Bone marrow (tissue), 2 donors: ENCODE data around the gene KNDC1.

Experiments
- DNase-seq, 2 donors: peaks; one replicate each; lab custom pipeline; 2025; lab: John Stamatoyannopoulos, UW

KNDC1 gene

DNA sequence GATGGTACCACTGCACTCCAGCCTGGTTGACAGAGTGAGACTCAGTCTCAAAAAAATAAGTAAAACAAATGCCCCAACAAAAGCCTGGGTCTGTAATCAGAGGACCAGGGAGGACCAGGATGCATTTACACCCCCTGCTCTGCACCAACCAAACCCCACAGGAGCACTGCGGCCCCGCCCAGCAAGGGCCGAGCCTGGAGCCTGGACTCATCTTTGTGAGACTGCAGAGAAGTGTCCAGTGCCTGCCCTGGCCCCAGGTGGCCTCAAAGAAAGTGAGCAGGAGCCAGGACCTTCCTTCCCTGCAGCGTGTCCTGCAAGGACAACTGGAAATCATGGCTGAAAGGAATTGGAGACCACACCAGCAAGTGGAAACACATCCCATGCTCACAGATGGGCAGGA lies 31.6 kb downstream of the KNDC1 start:
- no peak for DNase-seq

DNA sequence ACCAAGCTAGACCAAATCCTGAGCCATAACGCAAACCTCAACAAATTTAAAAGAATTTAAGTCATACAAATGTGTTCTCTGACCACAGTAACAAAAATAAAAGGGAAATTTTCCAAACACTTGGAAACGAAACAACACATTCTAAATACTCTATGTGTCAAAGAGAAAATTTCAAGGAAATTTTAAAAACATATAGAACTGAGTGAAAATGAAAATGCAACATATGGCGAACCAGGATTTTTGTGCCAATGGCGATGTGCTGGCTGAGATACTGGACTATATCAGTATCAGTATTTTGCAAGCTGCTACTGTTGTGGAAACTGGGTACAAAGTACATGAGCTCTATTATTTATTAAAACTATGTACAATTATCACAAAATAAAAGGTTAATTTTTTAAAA lies 34.1 kb downstream of the KNDC1 start:
- DNase-seq: no peak

DNA sequence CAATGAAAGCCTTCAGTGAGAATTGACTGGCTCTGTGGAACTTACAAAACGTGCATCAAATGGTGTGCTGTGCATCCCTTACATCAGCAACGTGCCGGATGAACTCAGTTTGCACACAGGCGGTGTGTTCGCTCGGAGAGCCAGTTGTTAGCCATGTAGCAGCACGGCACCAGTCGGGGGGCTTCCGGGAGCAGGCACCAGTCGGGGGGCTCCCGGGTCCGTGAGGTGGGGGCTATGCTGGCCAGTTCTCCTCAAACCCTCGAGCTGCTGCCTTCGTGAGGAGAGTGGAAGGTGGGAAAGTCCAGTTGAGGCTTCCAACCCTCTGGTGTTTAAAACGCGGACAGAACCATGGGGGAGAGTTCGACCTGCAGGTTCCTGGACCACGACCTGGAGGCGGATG lies 35.1 kb downstream of the KNDC1 start:
- DNase-seq: no peak

DNA sequence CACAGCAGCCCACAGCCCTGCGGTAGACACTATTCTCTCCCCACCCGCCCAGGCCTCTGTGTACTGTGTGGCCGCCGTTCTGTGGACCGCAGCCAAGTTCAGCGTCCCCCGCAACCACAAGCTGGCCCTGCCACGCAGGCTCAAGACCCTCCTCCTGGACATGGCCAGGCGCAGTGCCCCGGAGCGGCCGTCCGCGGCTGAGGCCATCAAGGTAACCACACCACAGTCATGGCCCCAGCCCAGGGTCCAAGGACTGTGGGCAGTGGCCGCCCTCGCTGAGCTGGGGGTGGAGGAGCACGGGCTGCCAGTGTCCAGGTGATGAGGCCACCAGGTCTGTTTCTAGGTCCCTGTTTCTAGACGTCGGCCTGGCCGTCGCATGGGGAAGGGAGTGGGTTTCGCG lies 35.6 kb downstream of the KNDC1 start:
- DNase-seq: no peak

DNA sequence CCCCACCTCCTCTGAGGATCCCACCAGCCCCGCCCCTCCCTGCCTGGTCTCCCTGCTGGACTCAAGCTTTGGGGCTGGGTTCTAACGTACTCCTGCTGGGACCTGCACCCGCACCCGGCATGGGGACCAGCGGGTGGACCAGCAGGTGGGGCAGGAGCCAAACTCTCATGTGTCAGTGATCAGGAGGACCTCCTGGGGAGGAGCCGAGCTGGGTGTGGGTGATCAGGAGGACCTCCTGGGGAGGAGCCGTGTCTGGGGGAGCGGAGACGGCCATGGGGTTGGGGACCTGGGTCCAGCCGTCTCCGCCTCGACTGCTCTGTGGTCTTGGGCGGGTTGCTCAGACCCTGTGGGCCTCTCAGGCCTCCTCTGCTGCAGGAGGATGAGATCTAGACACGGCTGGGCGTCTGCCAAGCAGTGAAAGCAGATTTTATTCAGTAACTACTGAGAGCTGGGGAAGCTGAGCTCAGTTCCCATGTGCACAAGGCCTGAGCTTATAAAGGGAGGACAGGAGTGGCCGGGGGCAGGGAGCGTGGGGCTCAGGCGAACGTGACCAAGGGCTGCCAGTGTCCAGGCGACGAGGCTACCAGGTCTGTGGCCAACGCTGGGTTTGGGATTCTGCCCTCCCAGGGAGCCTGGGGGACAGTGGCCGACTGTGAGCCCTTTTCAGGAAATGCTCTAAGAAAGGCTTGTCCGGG lies 36.3 kb downstream of the KNDC1 start:
- no peak for DNase-seq

DNA sequence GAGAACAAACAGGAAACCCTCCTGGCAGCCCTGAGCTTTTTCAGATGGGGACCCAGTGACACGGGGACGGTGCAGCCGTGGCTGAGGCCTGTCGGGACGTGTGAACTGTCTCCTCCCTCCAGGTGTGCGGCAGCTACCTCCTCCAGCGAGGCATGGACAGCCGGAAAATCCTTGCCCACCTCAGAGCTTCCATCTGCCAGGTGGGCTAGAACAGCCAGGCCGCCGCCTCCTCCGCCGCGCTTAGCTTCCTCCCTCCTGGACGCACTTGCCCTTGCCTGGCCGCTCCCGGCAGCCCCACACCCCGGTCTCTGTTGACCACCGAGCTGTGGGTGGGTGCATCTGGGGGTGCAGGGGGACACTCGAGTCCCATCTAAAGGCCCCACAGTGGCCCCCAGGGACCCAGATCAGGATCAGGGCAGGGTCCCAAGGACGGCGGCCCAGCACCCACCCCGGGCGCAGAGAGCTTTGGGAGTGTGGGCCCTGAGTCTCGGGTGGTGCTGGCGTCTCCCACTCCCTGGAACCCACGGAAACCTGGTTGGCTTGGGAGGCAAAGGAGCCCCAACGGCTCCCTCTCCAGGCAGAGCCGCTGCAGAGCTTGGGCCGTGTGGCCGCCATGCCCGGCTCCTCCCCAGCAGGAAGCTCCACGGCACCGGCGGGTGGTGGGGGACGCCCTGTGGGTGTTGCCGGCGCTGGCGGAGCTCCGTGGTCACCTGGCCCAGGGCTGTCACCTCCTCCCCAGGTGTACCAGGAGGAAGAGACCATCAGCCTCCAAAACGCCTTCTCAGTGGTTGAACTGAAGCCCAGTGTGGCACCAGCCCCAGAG lies 37.1 kb downstream of the KNDC1 start:
- DNase-seq: no peak

DNA sequence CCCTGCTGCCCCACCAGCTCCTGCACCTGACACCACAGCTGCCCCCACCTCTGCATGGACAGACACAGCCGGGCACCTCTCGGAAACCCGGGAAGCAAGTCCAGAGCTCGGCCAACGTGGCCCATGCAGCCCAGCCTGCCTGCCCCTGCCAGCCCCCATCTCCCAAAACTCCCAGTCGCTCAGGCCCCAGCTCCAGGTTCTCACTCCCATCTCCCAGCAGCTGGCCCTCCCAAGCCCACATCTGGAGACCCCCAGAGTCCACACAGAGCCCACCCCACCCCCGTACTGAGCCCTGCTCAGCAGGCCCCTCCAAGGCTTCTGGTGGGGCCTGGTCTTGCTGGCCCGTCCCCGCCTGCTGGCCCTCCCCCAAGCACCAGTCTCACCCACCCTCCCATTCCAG lies 37.8 kb downstream of the KNDC1 start:
- DNase-seq: no peak

DNA sequence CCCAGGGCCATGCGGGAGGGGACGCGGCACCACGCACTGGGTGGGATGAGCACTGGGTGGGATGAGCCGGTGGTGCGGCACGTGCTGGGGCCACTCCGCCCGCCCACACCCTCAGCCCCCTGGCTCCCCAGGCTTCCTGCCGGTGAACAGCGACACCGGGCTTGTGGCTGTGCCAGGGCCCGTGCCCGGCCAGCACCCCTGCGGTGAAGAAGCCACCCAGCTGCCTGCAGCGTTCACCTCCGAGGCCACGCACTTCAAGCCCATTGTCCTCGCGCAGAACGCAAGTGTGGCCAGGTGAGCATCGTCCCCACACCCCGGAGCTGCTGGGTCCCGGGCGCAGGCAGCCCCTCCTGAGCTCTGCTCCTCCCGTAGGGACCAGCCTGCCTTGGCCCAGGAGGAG lies 38.2 kb downstream of the KNDC1 start:
- DNase-seq: no peak

DNA sequence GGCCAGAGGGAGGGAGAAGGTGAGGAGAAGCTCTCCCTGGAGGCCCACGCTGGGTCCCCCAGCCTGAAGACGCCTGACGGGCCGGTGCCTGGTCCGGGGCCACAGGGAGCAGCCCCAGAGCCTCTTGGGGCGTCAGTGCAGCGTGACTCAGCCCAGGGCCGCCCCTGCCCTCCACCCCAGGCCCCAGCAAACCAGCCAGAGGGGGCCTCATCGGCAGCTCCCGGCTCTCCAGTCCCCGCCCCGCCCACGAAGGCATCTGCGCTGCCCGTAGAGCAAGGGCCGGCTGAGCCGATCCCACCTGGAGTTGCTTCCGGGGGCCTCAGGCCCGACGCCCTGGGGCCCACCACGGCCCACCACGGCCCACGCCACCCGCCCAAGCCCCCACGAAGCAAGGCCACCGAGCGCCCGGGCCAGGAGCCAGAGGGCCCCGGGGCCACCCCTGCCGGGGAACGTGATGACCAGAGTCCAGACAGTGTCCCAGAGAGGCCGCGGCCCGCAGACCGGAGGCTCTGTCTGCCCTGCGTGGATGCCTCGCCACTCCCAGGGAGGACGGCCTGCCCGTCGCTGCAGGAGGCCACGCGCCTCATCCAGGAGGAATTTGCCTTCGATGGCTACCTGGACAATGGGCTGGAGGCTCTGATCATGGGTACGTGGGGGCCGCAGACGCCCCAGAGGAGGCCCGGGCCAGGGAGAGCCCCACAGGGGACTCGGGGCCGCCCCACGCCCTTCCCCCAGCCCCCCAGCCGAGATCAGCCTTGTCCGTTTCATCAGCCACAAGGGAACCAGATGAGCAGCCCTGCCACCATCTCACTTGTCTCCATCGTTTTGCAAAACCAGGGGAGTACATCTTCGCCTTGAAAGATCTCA lies 38.8 kb downstream of the KNDC1 start:
- DNase-seq: no peak

DNA sequence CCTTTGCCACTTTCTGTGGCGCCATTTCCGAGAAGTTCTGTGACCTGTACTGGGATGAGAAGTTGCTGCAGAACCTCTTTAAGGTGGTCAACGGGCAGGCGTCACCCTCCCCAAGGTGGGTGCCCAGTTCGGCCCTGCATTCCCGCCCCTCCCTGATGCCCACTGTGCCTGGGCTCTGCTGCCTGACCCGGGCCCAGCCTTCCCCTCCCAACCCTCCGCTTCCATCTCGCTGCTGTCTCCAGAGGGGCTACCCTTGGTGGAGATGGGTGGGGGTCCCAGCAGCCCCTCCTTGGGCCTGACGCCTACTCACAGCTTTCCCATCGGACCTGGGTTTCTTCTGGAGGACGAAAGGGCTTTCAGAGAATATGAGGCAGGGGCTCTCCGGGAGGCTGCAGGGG lies 39.5 kb downstream of the KNDC1 start:
- no peak for DNase-seq

DNA sequence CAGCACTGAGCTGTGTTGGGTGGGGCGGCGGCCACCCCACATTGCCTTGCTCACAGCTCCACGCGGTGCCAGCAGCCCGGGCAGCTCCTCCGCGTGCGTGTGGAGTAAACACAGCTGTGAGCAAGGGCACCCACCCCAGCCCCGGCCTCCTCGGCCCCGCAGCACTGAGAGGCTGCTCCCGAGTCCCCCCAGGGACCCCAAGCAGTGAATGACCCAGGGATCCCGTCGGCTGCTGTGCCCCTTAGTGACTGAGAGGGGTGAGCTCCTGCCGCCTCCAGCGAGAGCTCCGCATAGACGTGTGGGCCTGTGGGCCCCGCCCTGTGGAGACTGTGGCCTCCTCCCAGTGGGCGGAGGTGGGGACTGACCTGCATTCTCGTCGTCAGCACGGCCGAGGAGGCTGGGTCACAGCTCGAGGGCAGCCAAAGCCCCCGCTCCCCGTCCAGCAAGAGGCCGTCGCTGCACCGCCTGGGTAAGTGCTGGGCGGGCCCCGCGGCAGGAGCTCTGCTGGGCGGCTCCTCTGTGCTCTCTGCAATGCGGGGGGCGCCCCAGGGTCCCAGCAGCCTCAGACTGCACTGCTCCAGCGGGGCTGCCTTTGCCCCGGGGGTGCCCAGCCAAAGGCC lies 40.1 kb downstream of the KNDC1 start:
- no peak for DNase-seq

DNA sequence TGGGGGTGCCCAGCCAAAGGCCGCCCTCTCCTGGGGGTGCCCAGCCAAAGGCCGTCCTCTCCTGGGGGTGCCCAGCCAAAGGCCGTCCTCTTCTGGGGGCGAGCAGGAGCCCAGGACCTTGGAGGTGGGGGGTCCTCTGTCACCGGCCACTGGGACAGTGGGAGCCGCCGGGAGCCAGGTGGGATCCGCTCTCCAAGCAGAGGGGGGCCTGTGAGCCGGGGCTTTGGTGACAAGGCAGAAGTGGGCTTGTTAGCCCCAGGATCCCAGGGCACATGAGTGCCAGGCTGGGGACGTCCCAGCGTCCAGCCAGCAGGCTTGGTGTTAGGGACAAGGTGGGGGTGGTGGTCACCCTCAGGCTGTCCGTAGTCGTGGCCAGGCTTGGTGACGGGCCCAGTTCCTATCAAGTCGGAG lies 40.6 kb downstream of the KNDC1 start:
- DNase-seq: no peak

DNA sequence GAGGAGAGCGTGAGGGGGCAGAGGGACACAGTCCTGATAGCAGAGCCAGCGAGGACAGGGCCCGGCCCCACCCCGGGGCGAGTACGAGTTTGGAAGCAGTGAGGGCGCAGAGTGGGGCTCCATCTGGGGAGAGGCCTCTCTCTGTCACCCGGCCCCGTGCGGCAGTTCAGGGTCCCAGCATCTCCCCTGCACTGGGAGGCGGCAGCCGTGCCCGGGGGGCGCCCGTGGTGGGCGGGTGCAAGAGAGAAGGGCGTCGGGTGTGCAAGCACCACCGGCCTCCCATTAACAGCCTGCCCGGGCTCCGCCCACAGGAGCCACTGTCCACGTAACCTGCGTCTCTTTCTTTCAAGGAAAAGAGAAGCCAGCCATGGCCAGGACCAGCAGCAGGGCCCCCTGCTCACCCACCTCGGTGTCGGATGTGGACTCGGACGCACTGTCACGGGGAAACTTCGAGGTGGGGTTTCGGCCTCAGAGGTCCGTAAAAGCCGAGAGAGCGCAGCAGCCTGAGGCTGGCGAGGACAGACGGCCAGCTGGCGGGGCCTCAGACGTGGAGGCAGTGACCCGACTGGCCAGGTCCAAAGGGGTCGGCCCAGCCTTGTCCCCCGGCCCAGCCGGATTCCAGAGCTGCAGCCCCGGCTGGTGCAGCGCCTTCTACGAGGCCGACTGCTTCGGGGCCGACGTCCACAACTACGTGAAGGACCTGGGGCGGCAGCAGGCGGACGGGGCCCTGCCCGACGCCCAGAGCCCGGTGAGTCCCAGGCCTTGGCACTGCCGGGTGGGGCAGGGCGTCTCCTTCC lies 41.3 kb downstream of the KNDC1 start:
- no peak for DNase-seq

DNA sequence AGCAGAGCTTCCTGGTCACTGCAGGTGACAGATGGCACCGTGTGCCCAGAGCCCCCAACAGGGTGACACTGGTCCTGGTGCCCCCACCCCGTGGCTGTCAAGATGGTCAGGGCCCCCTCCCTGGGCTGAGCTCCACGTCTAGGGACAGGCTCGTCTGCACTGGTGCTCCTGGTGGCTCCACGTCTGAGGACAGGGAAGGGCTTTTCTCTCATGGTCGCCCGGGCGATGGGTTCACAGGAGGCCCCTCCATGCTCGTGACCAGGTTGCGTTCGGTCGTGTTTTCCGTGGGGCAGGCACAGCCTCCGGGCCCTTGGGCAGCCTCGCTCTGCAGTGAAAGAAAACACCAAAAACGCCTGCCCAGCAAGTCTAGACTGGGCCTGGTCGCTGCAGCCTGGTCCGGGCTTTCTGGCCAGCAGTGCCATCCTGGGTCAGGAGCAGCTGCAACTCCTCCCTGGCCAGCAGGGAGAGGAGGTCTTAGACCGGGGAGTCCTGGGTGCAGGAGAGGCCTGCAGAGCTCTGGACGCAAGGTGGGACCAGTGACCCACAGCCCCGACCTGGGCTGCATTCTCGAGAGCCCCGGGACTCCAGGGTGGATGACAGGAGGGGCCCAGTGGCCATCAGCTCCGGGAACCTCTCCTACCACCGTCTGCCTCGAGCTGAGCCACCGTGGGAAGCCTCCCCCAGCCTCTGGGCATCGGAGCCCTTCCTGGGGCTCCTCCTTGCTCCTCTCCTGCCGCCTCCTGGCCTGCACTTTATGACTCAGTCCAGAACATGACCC lies 42.1 kb downstream of the KNDC1 start:
- no peak for DNase-seq

DNA sequence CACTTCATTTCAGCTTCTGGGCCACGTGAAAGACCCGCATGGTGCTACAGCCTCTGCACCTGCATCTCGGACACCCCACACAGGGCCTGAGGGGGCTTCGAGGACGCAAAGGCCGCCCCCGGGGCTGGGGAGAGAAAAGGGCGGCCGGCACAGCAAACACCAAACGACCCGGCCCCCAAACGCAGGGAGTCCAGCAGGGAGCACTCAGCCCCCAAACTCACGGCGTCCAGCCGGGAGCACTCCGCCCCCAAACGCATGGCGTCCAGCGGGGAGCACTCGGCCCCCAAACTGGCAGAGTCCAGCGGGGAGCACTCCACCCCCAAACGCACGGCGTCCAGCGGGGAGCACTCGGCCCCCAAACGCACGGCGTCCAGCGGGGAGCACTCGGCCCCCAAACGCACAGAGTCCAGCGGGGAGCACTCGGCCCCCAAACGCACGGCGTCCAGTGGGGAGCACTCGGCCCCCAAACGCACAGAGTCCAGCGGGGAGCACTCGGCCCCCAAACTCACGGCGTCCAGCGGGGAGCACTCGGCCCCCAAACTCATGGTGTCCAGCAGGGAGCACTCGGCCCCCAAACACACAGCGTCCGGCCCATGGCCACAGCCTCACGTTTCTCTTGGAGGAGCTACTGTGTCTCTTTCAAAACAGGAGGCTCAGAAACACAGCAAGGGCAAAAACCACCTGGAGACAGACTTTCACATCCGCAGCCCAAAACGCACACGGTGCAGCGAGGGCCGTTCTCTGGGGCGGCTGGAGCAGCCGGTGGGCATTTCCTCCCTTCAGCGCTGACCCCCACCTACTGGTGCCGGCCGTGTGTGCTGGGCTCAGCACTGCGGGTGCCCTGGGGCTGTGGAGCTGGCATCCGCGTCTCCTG lies 43.0 kb downstream of the KNDC1 start:
- DNase-seq: no peak

DNA sequence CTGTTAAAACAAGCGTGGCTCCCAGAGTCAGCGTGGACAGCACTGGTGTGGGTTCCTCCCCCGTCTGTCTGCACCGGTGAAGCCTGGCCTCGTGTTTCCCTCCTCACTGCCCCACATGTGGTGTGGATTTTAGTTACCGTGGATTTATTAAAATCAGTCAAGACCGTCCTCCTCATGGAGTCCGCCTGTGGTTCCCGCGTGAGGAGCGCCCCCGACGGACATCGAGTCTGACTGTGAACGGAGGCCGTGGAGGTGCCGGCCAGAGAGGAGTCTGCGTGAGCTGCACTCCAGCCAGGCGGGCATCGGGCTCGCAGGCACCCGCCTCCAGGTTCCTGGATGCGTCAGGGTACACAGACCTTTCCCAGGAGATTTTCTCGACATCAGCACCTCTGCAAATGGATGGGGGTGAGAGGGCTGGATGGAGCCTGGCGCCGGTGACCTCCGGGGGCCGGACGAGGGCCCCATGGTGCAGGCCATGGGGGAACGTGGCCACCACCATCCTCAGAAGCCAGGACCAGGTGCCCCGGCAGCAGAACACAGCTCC lies 43.7 kb downstream of the KNDC1 start:
- DNase-seq: no peak

DNA sequence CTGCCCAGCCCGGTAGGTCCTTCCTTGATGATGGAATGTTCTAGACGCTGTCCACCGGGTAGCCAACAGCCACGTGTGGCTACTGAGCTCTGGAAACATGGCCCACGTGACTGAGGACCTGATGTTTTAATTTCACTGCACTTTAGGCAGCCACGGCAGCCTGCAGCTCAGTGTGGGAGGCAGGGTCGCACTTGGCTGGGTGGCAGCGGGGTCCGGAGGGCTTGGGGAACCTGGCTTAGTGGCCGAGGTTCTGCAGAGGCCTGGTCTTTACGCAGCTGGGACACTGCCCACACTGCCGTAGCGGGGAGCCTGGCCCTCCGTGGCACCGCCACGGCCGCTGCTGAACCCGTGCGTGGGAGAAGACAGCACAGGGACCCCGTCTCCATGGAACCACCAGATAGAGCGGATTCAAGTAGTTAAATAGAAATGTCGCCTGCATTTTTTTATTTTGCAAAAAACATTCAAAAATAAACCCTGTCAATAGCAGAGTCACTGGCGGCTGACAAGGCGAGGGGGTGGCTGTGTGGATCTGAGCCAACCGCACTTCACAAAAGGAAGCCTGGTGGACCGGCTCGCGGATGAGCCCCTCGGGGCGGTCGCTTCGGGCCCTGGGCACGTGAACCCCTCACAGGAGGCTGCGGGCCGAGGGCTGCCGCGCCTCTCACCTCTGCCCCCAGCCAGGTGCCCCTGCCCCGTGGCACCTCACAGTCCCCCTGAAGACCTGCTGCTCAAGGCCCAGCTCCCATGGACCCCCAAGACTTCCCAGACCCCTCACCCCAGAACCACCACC lies 44.4 kb downstream of the KNDC1 start:
- DNase-seq: no peak

DNA sequence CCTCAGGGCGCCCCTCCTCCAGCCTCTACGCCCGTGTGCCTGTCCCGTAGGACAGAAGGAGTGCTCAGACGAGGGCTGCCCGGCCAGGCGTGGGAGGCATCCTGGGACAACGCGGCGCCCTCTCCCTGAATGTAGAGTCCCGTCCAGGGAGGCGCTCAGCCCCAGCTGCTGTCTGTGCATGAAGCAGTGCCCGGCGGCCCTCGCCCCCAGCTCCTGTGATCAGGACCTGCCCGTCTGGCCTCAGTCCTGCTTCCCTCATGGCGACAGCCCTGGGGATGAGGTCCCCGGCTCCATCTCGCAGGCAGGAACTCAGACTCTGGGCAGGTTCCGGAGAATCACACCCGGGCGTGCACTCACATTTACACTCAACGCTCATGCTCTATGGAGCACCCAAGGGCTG lies 45.1 kb downstream of the KNDC1 start:
- no peak for DNase-seq
